Right atrium auricular region (tissue), 2 donors: ENCODE results near the gene SREBF2. TPM values are rescaled to one million over a fixed set of nuclear protein-coding genes. Genes with fewer than 3 reads are reported as not detected.

Experiments used
- DNase-seq: peaks from one replicate; pipeline ENCODE4 v3.0.0-alpha.2; 2019; ENCODE audit warnings: low spot score
- H3K27ac ChIP-seq, 2 donors: fragments of 200-600 bp; sonication (generic); 1 replicate in 1 of 2; 2 replicates in 1 of 2; pipeline ENCODE4 v1.5.1; 2016 to 2019
- H3K27me3 ChIP-seq, 2 donors: fragments of 200-600 bp; sonication (generic); one replicate each; pipeline versions ENCODE4 v1.5.1 to v1.6.0; 2017 to 2019
- H3K36me3 ChIP-seq: fragments of 200-600 bp; sonication (generic); one replicate; pipeline ENCODE4 v1.5.1; 2016
- H3K4me1 ChIP-seq, 2 donors: fragments of 200-600 bp; sonication (generic); one replicate each; pipeline versions ENCODE4 v1.5.1 to v1.6.0; 2017 to 2019
- H3K4me3 ChIP-seq, 2 donors: fragments of 200-600 bp; sonication (generic); 1 replicate in 1 of 2; 2 replicates in 1 of 2; pipeline ENCODE4 v1.5.1; 2017 to 2019; ENCODE audit warnings: mild to moderate bottlenecking in 1 of 2, moderate library complexity in 1 of 2
- H3K9me3 ChIP-seq, 2 donors: fragments of 200-600 bp; sonication (generic); one replicate each; pipeline ENCODE4 v1.5.1; 2019
- CTCF ChIP-seq, 2 donors: fragments of 200-600 bp; sonication (generic); IDR thresholded peaks; one replicate each; pipeline ENCODE4 v1.5.1; 2019; ENCODE audit warnings: antibody characterized with exemption in 2 of 2
- total RNA-seq, 2 donors: library from RNA; depleted of rRNA; stranded (reverse); fragments of >200 nt; gene quantifications; one replicate each; pipeline ENCODE4 v1.1.0, GENCODE V29; 2016

The SREBF2 gene
- total RNA-seq, 2 donors from 2014 or later = 45.6 to 61.4 TPM

GRCh38 chr22:41912338-41913039 is 79.6 kb downstream of the SREBF2 start:
- peaks cover 12 to 46% of the 10 kb centered on the region in 2 donors for H3K27me3 ChIP-seq

GRCh38 chr22:41913040-41913719 is 80.3 kb downstream of the SREBF2 start:
- H3K36me3 ChIP-seq = no peaks in the 10 kb centered on the region
- no peak for DNase-seq
- no peak overlapping the region for H3K4me3 ChIP-seq
- no peak for TF ChIP-seq CTCF (IDR thresholded peaks at IDR 0.05)
- no peak overlapping the region for H3K27ac ChIP-seq
- peaks cover 12 to 52% of the 10 kb centered on the region in 2 donors for H3K27me3 ChIP-seq
- peaks cover 0 to 55% of the 10 kb centered on the region in 2 donors for H3K4me1 ChIP-seq
- H3K9me3 ChIP-seq = no peaks in the 10 kb centered on the region

More at GRCh38 chr22:41912338-41913039, 79.6 kb downstream of the SREBF2 start:
- H3K4me1 ChIP-seq = peaks cover 0 to 48% of the 10 kb centered on the region in 2 donors
- no peak overlapping the region for H3K4me3 ChIP-seq
- no peaks in the 10 kb centered on the region for H3K9me3 ChIP-seq
- no peak for DNase-seq
- TF ChIP-seq CTCF (IDR thresholded peaks at IDR 0.05) = no peak
- H3K36me3 ChIP-seq = no peaks in the 10 kb centered on the region
- no peak overlapping the region for H3K27ac ChIP-seq

- H3K36me3 ChIP-seq = no peaks in the 10 kb centered on the region
- no peak for DNase-seq
- peaks cover 12 to 53% of the 10 kb centered on the region in 2 donors for H3K27me3 ChIP-seq
- H3K4me3 ChIP-seq = no peak overlapping the region
- H3K27ac ChIP-seq = no peak overlapping the region
- TF ChIP-seq CTCF (IDR thresholded peaks at IDR 0.05) = no peak
- peaks cover 0 to 55% of the 10 kb centered on the region in 2 donors for H3K4me1 ChIP-seq
- no peaks in the 10 kb centered on the region for H3K9me3 ChIP-seq
Observed at GRCh38 chr22:41913842-41914534, 81.1 kb downstream of the SREBF2 start.

GRCh38 chr22:41914611-41915034 is 81.7 kb downstream of the SREBF2 start:
- H3K4me3 ChIP-seq = peak overlapping the region in 1 of 2 donors; percentile 50
- TF ChIP-seq CTCF (IDR thresholded peaks at IDR 0.05) = no peak
- peaks cover 0 to 56% of the 10 kb centered on the region in 2 donors for H3K4me1 ChIP-seq
- peaks cover 12 to 53% of the 10 kb centered on the region in 2 donors for H3K27me3 ChIP-seq
- no peaks in the 10 kb centered on the region for H3K36me3 ChIP-seq
- H3K9me3 ChIP-seq = no peaks in the 10 kb centered on the region
- no peak overlapping the region for H3K27ac ChIP-seq
- no peak for DNase-seq

- Histone ChIP-seq H3K4me3 (peak within 1 kb of the TSS in 1 of 2 donors; percentile 50), H3K4me1 (peaks cover 0 to 56% of the 10 kb centered on the region in 2 donors), H3K27ac (no peak within 1 kb of the TSS), H3K36me3 (no peaks in the 10 kb centered on the region), H3K27me3 (peaks cover 12 to 53% of the 10 kb centered on the region in 2 donors), H3K9me3 (no peaks in the 10 kb centered on the region)
- DNase-seq = no peak
- TF ChIP-seq CTCF (IDR thresholded peaks at IDR 0.05) = no peak
Observed at GRCh38 chr22:41915035-41915785, 82.3 kb downstream of the SREBF2 start, which contains the start of gene SHISA8. Gene SHISA8 (minus strand): TSS chr22:41915074. CDS start chr22:41914667, 407 bp downstream.
